ENCODE data around the gene HPN.
"Not testable (repeated sequence)": the region's sequence is repeated elsewhere in the genome, so short reads cannot be mapped to it uniquely, and the experiment has no call there.

Gene HPN

GRCh38 chr19:35044317-35045117 is 3.0 kb downstream of the HPN start:
- DNase-seq = peak; percentile 57

GRCh38 chr19:35045667-35046300 is 4.3 kb downstream of the HPN start:
- peak; percentile 34 for DNase-seq

GRCh38 chr19:35046461-35046860 is 4.9 kb downstream of the HPN start:
- no peak for DNase-seq

- DNase-seq = no peak
Observed at GRCh38 chr19:35048911-35049411, 7.4 kb downstream of the HPN start.

GRCh38 chr19:35049456-35049855 is 7.9 kb downstream of the HPN start:
- no peak for DNase-seq

GRCh38 chr19:35050662-35051061 is 9.1 kb downstream of the HPN start:
- not testable (repeated sequence) for DNase-seq

GRCh38 chr19:35051268-35051667 is 9.7 kb downstream of the HPN start:
- DNase-seq = not testable (repeated sequence)

- DNase-seq = no peak
Observed at GRCh38 chr19:35051796-35052195, 10.3 kb downstream of the HPN start.

GRCh38 chr19:35052599-35053190 is 11.2 kb downstream of the HPN start:
- no peak for DNase-seq

GRCh38 chr19:35053667-35054293 is 12.3 kb downstream of the HPN start:
- DNase-seq = no peak

GRCh38 chr19:35054626-35055025 is 13.1 kb downstream of the HPN start:
- no peak for DNase-seq

GRCh38 chr19:35055715-35056179 is 14.2 kb downstream of the HPN start:
- no peak for DNase-seq

GRCh38 chr19:35056513-35057063 is 15.1 kb downstream of the HPN start:
- DNase-seq = no peak

GRCh38 chr19:35058370-35058769 is 16.8 kb downstream of the HPN start:
- no peak for DNase-seq

GRCh38 chr19:35059006-35059798 is 17.7 kb downstream of the HPN start:
- no peak for DNase-seq

- no peak for DNase-seq
Observed at GRCh38 chr19:35059799-35060091, 18.2 kb downstream of the HPN start.

GRCh38 chr19:35060160-35060855 is 18.8 kb downstream of the HPN start:
- DNase-seq = no peak

- DNase-seq = no peak
Observed at GRCh38 chr19:35061583-35062373, 20.3 kb downstream of the HPN start.

GRCh38 chr19:35062942-35063341 is 21.4 kb downstream of the HPN start:
- no peak for DNase-seq

GRCh38 chr19:35063940-35064818 is 22.7 kb downstream of the HPN start:
- no peak for DNase-seq
